Measurements from ENCODE around the gene OR6P1. TPM values are rescaled to one million over a fixed set of nuclear protein-coding genes. Genes with fewer than 3 reads are reported as not detected.
A peak's percentile ranks its signal among the peaks of the same experiment; 100 is the strongest.

Gene OR6P1
- total and polyA plus RNA-seq, 3 donors from 2014 or later: not detected

- TF ChIP-seq POLR2A (IDR thresholded peaks at IDR 0.05): no peak
- no peak for TF ChIP-seq CTCF (IDR thresholded peaks at IDR 0.05)
- intact Hi-C loops (cut with DNase I; ENCODE audit: low total_unique reads): no loop called here
- no peaks in the 10 kb centered on the region for H3K9me3 ChIP-seq
- no peaks in the 10 kb centered on the region for H3K27me3 ChIP-seq
- H3K27ac ChIP-seq: no peak overlapping the region
- no peak overlapping the region for H3K4me3 ChIP-seq
- no peaks in the 10 kb centered on the region for H3K4me1 ChIP-seq
- 74 to 75% methylated on average over 1 of the region's 1 CpG for WGBS, 2 donors
- DNase-seq: no peak
- H3K36me3 ChIP-seq (ENCODE audit: low read depth, missing control alignments): no peaks in the 10 kb centered on the region
Measured at GRCh38 chr1:158552296-158552695, 18.1 kb downstream of the OR6P1 start.

- H3K27me3 ChIP-seq: no peaks in the 10 kb centered on the region
- no peak for DNase-seq
- H3K4me3 ChIP-seq: no peak overlapping the region
- TF ChIP-seq POLR2A (IDR thresholded peaks at IDR 0.05) (no peak), CTCF (IDR thresholded peaks at IDR 0.05) (no peak)
- no peaks in the 10 kb centered on the region for H3K4me1 ChIP-seq
- no peaks in the 10 kb centered on the region for H3K36me3 ChIP-seq (ENCODE audit: low read depth, missing control alignments)
- H3K9me3 ChIP-seq: no peaks in the 10 kb centered on the region
- intact Hi-C loops (cut with DNase I; ENCODE audit: low total_unique reads): no loop called here
- H3K27ac ChIP-seq: no peak overlapping the region
- 91 to 92% methylated on average over 2 of the region's 2 CpGs for WGBS, 2 donors
Measured at GRCh38 chr1:158547533-158547932, 22.8 kb downstream of the OR6P1 start.

- peak; percentile 22 for DNase-seq
- H3K4me3 ChIP-seq: no peak overlapping the region
- intact Hi-C loops (cut with DNase I; ENCODE audit: low total_unique reads): no loop called here
- no peaks in the 10 kb centered on the region for H3K4me1 ChIP-seq
- H3K36me3 ChIP-seq (ENCODE audit: low read depth, missing control alignments): no peaks in the 10 kb centered on the region
- H3K9me3 ChIP-seq: no peaks in the 10 kb centered on the region
- H3K27ac ChIP-seq: peak overlapping the region in 1 of 2 donors; percentile 1
- no peaks in the 10 kb centered on the region for H3K27me3 ChIP-seq
- TF ChIP-seq CTCF (IDR thresholded peaks at IDR 0.05) (no peak), POLR2A (IDR thresholded peaks at IDR 0.05) (no peak)
- WGBS, 2 donors: 38 to 62% methylated on average over 2 of the region's 2 CpGs
Measured at GRCh38 chr1:158537609-158538008, 32.8 kb downstream of the OR6P1 start.

GRCh38 chr1:158534496-158534895 is 35.9 kb downstream of the OR6P1 start:
- no peaks in the 10 kb centered on the region for H3K27me3 ChIP-seq
- H3K9me3 ChIP-seq: no peaks in the 10 kb centered on the region
- no peak overlapping the region for H3K4me3 ChIP-seq
- intact Hi-C loops (cut with DNase I; ENCODE audit: low total_unique reads): no loop called here
- H3K4me1 ChIP-seq: no peaks in the 10 kb centered on the region
- no peak overlapping the region for H3K27ac ChIP-seq
- no peaks in the 10 kb centered on the region for H3K36me3 ChIP-seq (ENCODE audit: low read depth, missing control alignments)
- TF ChIP-seq POLR2A (IDR thresholded peaks at IDR 0.05) (no peak), CTCF (IDR thresholded peaks at IDR 0.05) (no peak)
- DNase-seq: peak; percentile 58
- 25 to 40% methylated on average over 5 of the region's 5 CpGs for WGBS, 2 donors

GRCh38 chr1:158527190-158527815 is 43.1 kb downstream of the OR6P1 start:
- TF ChIP-seq POLR2A (IDR thresholded peaks at IDR 0.05) (no peak), CTCF (IDR thresholded peaks at IDR 0.05) (no peak)
- intact Hi-C loops (cut with DNase I; ENCODE audit: low total_unique reads): no loop called here
- DNase-seq: no peak
- H3K27me3 ChIP-seq: no peaks in the 10 kb centered on the region
- no peak overlapping the region for H3K4me3 ChIP-seq
- no peaks in the 10 kb centered on the region for H3K9me3 ChIP-seq
- no peaks in the 10 kb centered on the region for H3K36me3 ChIP-seq (ENCODE audit: low read depth, missing control alignments)
- H3K27ac ChIP-seq: no peak overlapping the region
- WGBS, 2 donors: 88 to 93% methylated on average over 2 of the region's 2 CpGs
- H3K4me1 ChIP-seq: no peaks in the 10 kb centered on the region

Data from testis (tissue), 3 donors.